H1 (cell line): ENCODE results near the gene HTR2A. TPM values are rescaled to one million over a fixed set of nuclear protein-coding genes. Genes with fewer than 3 reads are reported as not detected.

Source experiments
- CTCF ChIA-PET: fragments of 300-600 bp; sonication (Branson Sonifier 250); formaldehyde crosslinking; loops from one replicate; lab custom pipeline; 2021; ENCODE audit not compliant: partially characterized antibody; lab: Charles Lee
- POLR2A ChIA-PET: fragments of 300-600 bp; sonication (Branson Sonifier 250); formaldehyde crosslinking; loops from one replicate; lab custom pipeline; 2021; ENCODE audit warnings: inconsistent platforms; ENCODE audit not compliant: partially characterized antibody; lab: Charles Lee
- DNase-seq, 2 experiments: peaks; one replicate each; pipeline versions ENCODE4 v3.0.0 to v3.0.0-alpha.2; 2010 to 2022; ENCODE audit warnings: low spot score in 2 of 2, low read depth in 1 of 2, mixed read lengths in 1 of 2
- FAIRE-seq: peaks from 2 replicates; lab custom pipeline; 2011; peaks lifted over from hg19 to GRCh38; lab: Jason Lieb, UNC
- H2AFZ ChIP-seq: 2 replicates; pipeline ENCODE4 v1.8.1; 2012; ENCODE audit warnings: low read length, inconsistent platforms
- H2AK5ac ChIP-seq: 2 replicates; pipeline ENCODE4 v1.6.1; 2013; ENCODE audit warnings: low read depth, low read length
- H2BK120ac ChIP-seq: replicated peaks from 2 replicates; pipeline ENCODE3; 2013; ENCODE audit warnings: low read depth, low read length, inconsistent platforms
- H2BK12ac ChIP-seq: 2 replicates; pipeline ENCODE4 v1.6.1; 2013; ENCODE audit warnings: low read depth, low read length
- H2BK15ac ChIP-seq: 2 replicates; pipeline ENCODE4 v1.6.1; 2013; ENCODE audit warnings: low read length
- H2BK20ac ChIP-seq: 2 replicates; pipeline ENCODE4 v1.6.1; 2013; ENCODE audit warnings: low read length
- H2BK5ac ChIP-seq: 2 replicates; pipeline ENCODE4 v1.6.1; 2013; ENCODE audit warnings: low read depth, low read length
- H3K14ac ChIP-seq: 2 replicates; pipeline ENCODE4 v1.6.1; 2013; ENCODE audit warnings: inconsistent platforms; ENCODE audit not compliant: insufficient read length
- H3K18ac ChIP-seq: 2 replicates; pipeline ENCODE4 v1.6.1; 2013; ENCODE audit warnings: low read length; ENCODE audit errors: extremely low read depth
- H3K23ac ChIP-seq: 2 replicates; pipeline ENCODE4 v1.6.1; 2013; ENCODE audit warnings: inconsistent platforms; ENCODE audit not compliant: insufficient read length
- H3K23me2 ChIP-seq: 2 replicates; pipeline ENCODE4 v1.6.1; 2013; ENCODE audit warnings: low read depth, low read length
- H3K27ac ChIP-seq: 2 replicates; pipeline ENCODE4 v1.6.1; 2011; ENCODE audit warnings: low read depth, low read length, inconsistent platforms
- H3K27me3 ChIP-seq, 4 experiments: replicated peaks in 1 of 4; 1 replicate in 1 of 4; 2 replicates in 3 of 4; pipeline versions ENCODE4 v1.6.1 to v1.8.1; 2011 to 2013; ENCODE audit warnings: low read length in 3 of 4, mild to moderate bottlenecking in 3 of 4, inconsistent platforms in 2 of 4, mixed read lengths in 2 of 4, moderate library complexity in 1 of 4; ENCODE audit not compliant: control insufficient read depth in 3 of 4, insufficient read depth in 3 of 4; ENCODE audit errors: extremely low read depth in 1 of 4
- H3K36me3 ChIP-seq, 4 experiments: 2 replicates each; pipeline versions ENCODE4 v1.6.1 to v1.8.1; 2011 to 2013; ENCODE audit warnings: mild to moderate bottlenecking in 4 of 4, low read length in 3 of 4, moderate library complexity in 2 of 4, control low read depth in 1 of 4, inconsistent platforms in 1 of 4; ENCODE audit not compliant: insufficient read depth in 4 of 4, control insufficient read depth in 2 of 4
- H3K4ac ChIP-seq: replicated peaks from 2 replicates; pipeline ENCODE3; 2013; ENCODE audit warnings: low read length, low read depth, mixed read lengths, inconsistent platforms; ENCODE audit not compliant: insufficient read length
- H3K4me1 ChIP-seq, 4 experiments: replicated peaks in 1 of 4; 1 replicate in 1 of 4; 2 replicates in 3 of 4; pipeline versions ENCODE4 v1.6.1 to v1.8.1; 2011 to 2013; ENCODE audit warnings: low read length in 3 of 4, inconsistent platforms in 2 of 4, mixed read lengths in 1 of 4; ENCODE audit not compliant: insufficient read depth in 4 of 4, control insufficient read depth in 3 of 4
- H3K4me2 ChIP-seq, 2 experiments: 2 replicates each; pipeline versions ENCODE4 v1.6.1 to v1.8.1; 2011 to 2013; ENCODE audit warnings: low read depth in 2 of 2, low read length in 2 of 2, control low read depth in 1 of 2, inconsistent platforms in 1 of 2, mild to moderate bottlenecking in 1 of 2; ENCODE audit not compliant: insufficient read depth in 1 of 2
- H3K4me3 ChIP-seq, 4 experiments: fragments of 200-600, 300-600 bp in 1 of 4; sonication (generic), shearing (Covaris generic), sonication (Bioruptor Twin) in 1 of 4; 2 replicates each; pipeline versions ENCODE4 v1.5.1 to v1.8.1; 2011 to 2016; ENCODE audit warnings: low read length in 4 of 4, low read depth in 3 of 4, control low read depth in 2 of 4, inconsistent platforms in 2 of 4, mild to moderate bottlenecking in 2 of 4, mixed read lengths in 1 of 4, moderate library complexity in 1 of 4; ENCODE audit not compliant: insufficient read depth in 2 of 4; ENCODE audit errors: extremely low read depth in 1 of 4
- H3K56ac ChIP-seq: replicated peaks from 2 replicates; pipeline ENCODE3; 2013; ENCODE audit warnings: low read depth, mild to moderate bottlenecking, mixed read lengths, low read length, inconsistent platforms; ENCODE audit not compliant: insufficient read length
- H3K79me1 ChIP-seq: 2 replicates; pipeline ENCODE4 v1.6.1; 2013; ENCODE audit warnings: low read depth, low read length, control low read depth
- H3K79me2 ChIP-seq, 2 experiments: 2 replicates each; pipeline versions ENCODE4 v1.6.1 to v1.8.1; 2012 to 2013; ENCODE audit warnings: low read length in 2 of 2, mild to moderate bottlenecking in 2 of 2, inconsistent platforms in 1 of 2; ENCODE audit not compliant: insufficient read depth in 2 of 2, control insufficient read depth in 1 of 2
- H3K9ac ChIP-seq, 4 experiments: replicated peaks in 1 of 4; 1 replicate in 1 of 4; 2 replicates in 3 of 4; pipeline versions ENCODE4 v1.6.1 to v1.8.1; 2011 to 2013; ENCODE audit warnings: low read depth in 3 of 4, low read length in 3 of 4, control low read depth in 2 of 4, mild to moderate bottlenecking in 2 of 4, moderate library complexity in 2 of 4, inconsistent platforms in 1 of 4; ENCODE audit errors: extremely low read depth in 1 of 4
- H3K9me3 ChIP-seq, 2 experiments: 2 replicates each; pipeline versions ENCODE4 v1.6.1 to v1.8.1; 2012 to 2013; ENCODE audit warnings: mild to moderate bottlenecking in 2 of 2, moderate library complexity in 2 of 2, control low read depth in 1 of 2, inconsistent platforms in 1 of 2, low read depth in 1 of 2, low read length in 1 of 2, mixed read lengths in 1 of 2; ENCODE audit not compliant: insufficient read depth in 2 of 2
- H4K20me1 ChIP-seq, 2 experiments: replicated peaks in 1 of 2; 2 replicates each; pipeline versions ENCODE3 to v1.8.1; 2011 to 2013; ENCODE audit warnings: inconsistent platforms in 2 of 2, low read length in 2 of 2, mild to moderate bottlenecking in 1 of 2; ENCODE audit not compliant: insufficient read depth in 2 of 2, control insufficient read depth in 1 of 2
- H4K5ac ChIP-seq: 2 replicates; pipeline ENCODE4 v1.6.1; 2013; ENCODE audit warnings: low read length, low read depth, mixed read lengths, inconsistent platforms; ENCODE audit not compliant: insufficient read length
- H4K8ac ChIP-seq: 2 replicates; pipeline ENCODE4 v1.8.0; 2013; ENCODE audit warnings: mild to moderate bottlenecking, moderate library complexity, low read length, inconsistent platforms; ENCODE audit not compliant: insufficient read depth; ENCODE audit errors: extremely low read depth
- H4K91ac ChIP-seq: replicated peaks from 2 replicates; pipeline ENCODE3; 2013; ENCODE audit warnings: low read length, mixed read lengths, inconsistent platforms; ENCODE audit not compliant: insufficient read length
- HDAC2 ChIP-seq, 2 experiments: fragments of 300-600 bp in 1 of 2; sonication (generic) in 1 of 2; IDR thresholded peaks; 2 replicates each; pipeline ENCODE4 v1.6.1; 2011 to 2012; ENCODE audit warnings: low read depth in 2 of 2, low read length in 2 of 2, mild to moderate bottlenecking in 2 of 2, moderate library complexity in 2 of 2, borderline replicate concordance in 1 of 2, inconsistent platforms in 1 of 2
- JUN ChIP-seq: IDR thresholded peaks from 2 replicates; pipeline ENCODE4 v1.6.1; 2011; ENCODE audit warnings: low read depth, mild to moderate bottlenecking, improper control_type of control experiment, low read length
- SIN3A ChIP-seq, 2 experiments: IDR thresholded peaks in 1 of 2; conservative IDR thresholded peaks in 1 of 2; 2 replicates each; pipeline ENCODE4 v1.6.1; 2011 to 2012; ENCODE audit warnings: low read length in 2 of 2, improper control_type of control experiment in 1 of 2, low read depth in 1 of 2, mild to moderate bottlenecking in 1 of 2
- TEAD4 ChIP-seq: IDR thresholded peaks from 2 replicates; pipeline ENCODE4 v1.6.1; 2012; ENCODE audit warnings: low read depth, low read length, inconsistent platforms, mixed read lengths
- WGBS, 2 experiments: shearing (Covaris generic) in 1 of 2; methylation state at CpG; one replicate each; pipeline versions ENCODE4 v1.1.6 to v1.1.7; 2013 to 2015; ENCODE audit warnings: low lambda C conversion rate in 2 of 2, mixed read lengths in 2 of 2, inconsistent platforms in 1 of 2, low coverage in 1 of 2, missing lambda C conversion rate in 1 of 2; ENCODE audit not compliant: insufficient replicate concordance in 2 of 2, insufficient coverage in 1 of 2, insufficient read length in 1 of 2; ENCODE audit errors: extremely low coverage in 1 of 2, missing lambda C conversion rate in 1 of 2; 5-methylcytosine and 5-hydroxymethylcytosine counted together
- polyA plus RNA-seq, 7 experiments: library from polyadenylated mRNA; depleted of rRNA in 3 of 7; stranded (reverse) in 5 of 7; unstranded in 2 of 7; fragments of >200 nt in 5 of 7; fragments of 200-250 nt in 2 of 7; gene quantifications; 1 replicate in 5 of 7; 2 replicates in 1 of 7; 4 replicates in 1 of 7; pipeline versions ENCODE4 v1.2.1 to v1.2.3, GENCODE V29; 2011 to 2013; ENCODE audit warnings: missing spikeins in 2 of 7, mixed read lengths in 2 of 7
- total RNA-seq: library from RNA; stranded (reverse); fragmentation: NEBNext Ultra II Directional; extraction: Animal tissue kit (Norgen Biotek cat#: 25700); gene quantifications from 2 replicates; pipeline ENCODE4 v1.2.1, GENCODE V29; 2021

The HTR2A gene
- total and polyA plus RNA-seq, 2 of the 8 experiments (the other 6 are each of a cell fraction or from before 2014, with no cell fraction given), result not detected

GRCh38 chr13:46782691-46783090 lies 114.2 kb downstream of the HTR2A start:
- CTCF ChIA-PET, result no interaction called here
- Histone ChIP-seq H2BK5ac (no peak overlapping the region), H4K91ac (no peak overlapping the region), H3K14ac (no peak overlapping the region), H3K27ac (no peak overlapping the region), H3K36me3 (peaks cover 0 to 73% (median 12%) of the 10 kb centered on the region in 4 experiments; a peak in 7 of 8 replicates), H3K79me1 (no peaks in the 10 kb centered on the region), H2AK5ac (no peak overlapping the region), H3K9me3 (no peaks in the 10 kb centered on the region), H3K23me2 (no peaks in the 10 kb centered on the region), H2BK20ac (no peak overlapping the region), H4K5ac (no peak overlapping the region), H3K9ac (no peak overlapping the region), H3K4ac (no peak overlapping the region), H3K4me1 (no peaks in the 10 kb centered on the region), H3K4me2 (no peak overlapping the region), H3K18ac (no peak overlapping the region), H3K27me3 (no peaks in the 10 kb centered on the region), H4K8ac (no peak overlapping the region), H2AFZ (no peak overlapping the region), H3K23ac (no peak overlapping the region), H3K79me2 (no peaks in the 10 kb centered on the region), H3K56ac (no peak overlapping the region), H2BK12ac (no peak overlapping the region), H4K20me1 (no peaks in the 10 kb centered on the region), H3K4me3 (no peak overlapping the region), H2BK15ac (no peak overlapping the region), H2BK120ac (no peak overlapping the region)
- TF ChIP-seq HDAC2 (IDR thresholded peaks at IDR 0.05; ENCODE audit: borderline replicate concordance in 1 of 2, low read depth in 2 of 2, low read length in 2 of 2), result no peak
- TF ChIP-seq TEAD4, result no peak
- TF ChIP-seq JUN, result no peak
- no peak for TF ChIP-seq SIN3A (conservative IDR thresholded peaks at IDR 0.05 in 1 of 2, IDR thresholded peaks at IDR 0.05 in 1 of 2; ENCODE audit: low read depth in 1 of 2, low read length in 2 of 2)
- DNase-seq (no peak), FAIRE-seq (no peak)
- POLR2A ChIA-PET, result no interaction called here
- WGBS, 2 experiments, result 96% methylated on average over 2 of the region's 2 CpGs; no CpG with 5 or more reads in 1 of the 2 experiments
